ENCODE results near the gene PADI2.

Gene PADI2

GRCh38 chr1:17119076-17119772, at the start of gene PADI2:
TSS of gene PADI2 (minus strand) at chr1:17119451. CDS start at chr1:17119371, 80 bp downstream.
- H3K36me3 Mint-ChIP-seq: no peaks in the 10 kb centered on the region
- no peak within 1 kb of the TSS for H3K27ac Mint-ChIP-seq
- H3K9me3 Mint-ChIP-seq (ENCODE audit: low read depth): no peaks in the 10 kb centered on the region
- peaks cover 9% of the 10 kb centered on the region for H3K4me1 Mint-ChIP-seq (ENCODE audit: low read depth)
- peak within 1 kb of the TSS; percentile 38 for H3K4me3 Mint-ChIP-seq
- H3K27me3 Mint-ChIP-seq: peaks cover 22% of the 10 kb centered on the region

- H3K4me3 Mint-ChIP-seq: no peak overlapping the region
- H3K36me3 Mint-ChIP-seq: peaks cover 2% of the 10 kb centered on the region
- no peak overlapping the region for H3K27ac Mint-ChIP-seq
- H3K27me3 Mint-ChIP-seq: peaks cover 17% of the 10 kb centered on the region
- no peaks in the 10 kb centered on the region for H3K9me3 Mint-ChIP-seq (ENCODE audit: low read depth)
- no peaks in the 10 kb centered on the region for H3K4me1 Mint-ChIP-seq (ENCODE audit: low read depth)
These were observed 49.0 kb upstream of the PADI2 start for GRCh38 chr1:17168091-17168876.

GRCh38 chr1:17167786-17168090, 48.5 kb upstream of the PADI2 start:
- no peaks in the 10 kb centered on the region for H3K4me1 Mint-ChIP-seq (ENCODE audit: low read depth)
- H3K27me3 Mint-ChIP-seq: peaks cover 13% of the 10 kb centered on the region
- peaks cover 2% of the 10 kb centered on the region for H3K36me3 Mint-ChIP-seq
- H3K27ac Mint-ChIP-seq: no peak overlapping the region
- no peaks in the 10 kb centered on the region for H3K9me3 Mint-ChIP-seq (ENCODE audit: low read depth)
- H3K4me3 Mint-ChIP-seq: no peak overlapping the region

GRCh38 chr1:17167041-17167785, 48.0 kb upstream of the PADI2 start:
- Mint-ChIP-seq H3K36me3 (peaks cover 2% of the 10 kb centered on the region), H3K27ac (no peak overlapping the region), H3K4me3 (no peak overlapping the region), H3K27me3 (peaks cover 13% of the 10 kb centered on the region), H3K9me3 (ENCODE audit: low read depth) (no peaks in the 10 kb centered on the region), H3K4me1 (ENCODE audit: low read depth) (no peaks in the 10 kb centered on the region)

- H3K27me3 Mint-ChIP-seq: peaks cover 9% of the 10 kb centered on the region
- H3K9me3 Mint-ChIP-seq (ENCODE audit: low read depth): no peaks in the 10 kb centered on the region
- peaks cover 2% of the 10 kb centered on the region for H3K36me3 Mint-ChIP-seq
- no peaks in the 10 kb centered on the region for H3K4me1 Mint-ChIP-seq (ENCODE audit: low read depth)
- no peak overlapping the region for H3K4me3 Mint-ChIP-seq
- no peak overlapping the region for H3K27ac Mint-ChIP-seq
These were observed 46.6 kb upstream of the PADI2 start for GRCh38 chr1:17165823-17166222.

- H3K27me3 Mint-ChIP-seq: peaks cover 9% of the 10 kb centered on the region
- H3K9me3 Mint-ChIP-seq (ENCODE audit: low read depth): no peaks in the 10 kb centered on the region
- no peaks in the 10 kb centered on the region for H3K4me1 Mint-ChIP-seq (ENCODE audit: low read depth)
- no peak overlapping the region for H3K4me3 Mint-ChIP-seq
- H3K27ac Mint-ChIP-seq: no peak overlapping the region
- H3K36me3 Mint-ChIP-seq: peaks cover 2% of the 10 kb centered on the region
These were observed 44.8 kb upstream of the PADI2 start for GRCh38 chr1:17163789-17164666.

GRCh38 chr1:17163371-17163770, 44.1 kb upstream of the PADI2 start:
- no peak overlapping the region for H3K27ac Mint-ChIP-seq
- no peak overlapping the region for H3K4me3 Mint-ChIP-seq
- peaks cover 6% of the 10 kb centered on the region for H3K27me3 Mint-ChIP-seq
- H3K9me3 Mint-ChIP-seq (ENCODE audit: low read depth): no peaks in the 10 kb centered on the region
- no peaks in the 10 kb centered on the region for H3K4me1 Mint-ChIP-seq (ENCODE audit: low read depth)
- H3K36me3 Mint-ChIP-seq: peaks cover 2% of the 10 kb centered on the region

GRCh38 chr1:17162941-17163340, 43.7 kb upstream of the PADI2 start:
- H3K36me3 Mint-ChIP-seq: peaks cover 2% of the 10 kb centered on the region
- peaks cover 6% of the 10 kb centered on the region for H3K27me3 Mint-ChIP-seq
- H3K4me3 Mint-ChIP-seq: no peak overlapping the region
- H3K4me1 Mint-ChIP-seq (ENCODE audit: low read depth): no peaks in the 10 kb centered on the region
- H3K9me3 Mint-ChIP-seq (ENCODE audit: low read depth): no peaks in the 10 kb centered on the region
- no peak overlapping the region for H3K27ac Mint-ChIP-seq

GRCh38 chr1:17161926-17162800, 42.9 kb upstream of the PADI2 start:
- Mint-ChIP-seq H3K4me3 (no peak overlapping the region), H3K9me3 (ENCODE audit: low read depth) (peaks cover 4% of the 10 kb centered on the region), H3K4me1 (ENCODE audit: low read depth) (no peaks in the 10 kb centered on the region), H3K27me3 (peaks cover 4% of the 10 kb centered on the region), H3K27ac (no peak overlapping the region), H3K36me3 (peaks cover 6% of the 10 kb centered on the region)

GRCh38 chr1:17161137-17161740, 42.0 kb upstream of the PADI2 start:
- H3K9me3 Mint-ChIP-seq (ENCODE audit: low read depth): peaks cover 9% of the 10 kb centered on the region
- H3K36me3 Mint-ChIP-seq: peaks cover 10% of the 10 kb centered on the region
- H3K4me1 Mint-ChIP-seq (ENCODE audit: low read depth): no peaks in the 10 kb centered on the region
- H3K27me3 Mint-ChIP-seq: peaks cover 8% of the 10 kb centered on the region
- no peak overlapping the region for H3K27ac Mint-ChIP-seq
- H3K4me3 Mint-ChIP-seq: no peak overlapping the region

- Mint-ChIP-seq H3K9me3 (ENCODE audit: low read depth) (peaks cover 29% of the 10 kb centered on the region), H3K27me3 (peaks cover 10% of the 10 kb centered on the region)
These were observed 39.7 kb upstream of the PADI2 start for GRCh38 chr1:17158961-17159360.

GRCh38 chr1:17156108-17156507, 36.9 kb upstream of the PADI2 start:
- Mint-ChIP-seq H3K4me1 (ENCODE audit: low read depth) (no peaks in the 10 kb centered on the region), H3K27ac (no peak overlapping the region), H3K36me3 (peaks cover 29% of the 10 kb centered on the region), H3K4me3 (no peak overlapping the region), H3K9me3 (ENCODE audit: low read depth) (peaks cover 35% of the 10 kb centered on the region), H3K27me3 (peaks cover 20% of the 10 kb centered on the region)

More at GRCh38 chr1:17158961-17159360, 39.7 kb upstream of the PADI2 start:
- no peak overlapping the region for H3K27ac Mint-ChIP-seq
- H3K36me3 Mint-ChIP-seq: peaks cover 25% of the 10 kb centered on the region
- H3K4me1 Mint-ChIP-seq (ENCODE audit: low read depth): no peaks in the 10 kb centered on the region
- no peak overlapping the region for H3K4me3 Mint-ChIP-seq

- H3K27me3 Mint-ChIP-seq: peaks cover 21% of the 10 kb centered on the region
- no peak overlapping the region for H3K27ac Mint-ChIP-seq
- no peak overlapping the region for H3K4me3 Mint-ChIP-seq
- H3K36me3 Mint-ChIP-seq: peaks cover 29% of the 10 kb centered on the region
- no peaks in the 10 kb centered on the region for H3K4me1 Mint-ChIP-seq (ENCODE audit: low read depth)
- peaks cover 35% of the 10 kb centered on the region for H3K9me3 Mint-ChIP-seq (ENCODE audit: low read depth)
These were observed 36.1 kb upstream of the PADI2 start for GRCh38 chr1:17155257-17155920.

Data from activated naive CD8-positive, alpha-beta T cell (primary cell).